Posterior cingulate gyrus (tissue), 11 donors: ENCODE results near the gene CCDC192.
"Not testable (repeated sequence)": the region's sequence is repeated elsewhere in the genome, so short reads cannot be mapped to it uniquely, and the experiment has no call there.

Experiments used
- DNase-seq, 10 donors: peaks; one replicate each; pipeline versions ENCODE4 v3.0.0 to v3.0.0-alpha.2; 2020 to 2021; ENCODE audit warnings: mixed read lengths in 3 of 10
- intact Hi-C: fragments of 100-400 bp; cut with DNase I; formaldehyde crosslinking; loops from one replicate; pipeline ENCODE4 v1.15.1; 2023

Gene CCDC192

GRCh38 chr5:127839072-127839471, 135.9 kb downstream of the CCDC192 start:
- DNase-seq: no peak
- intact Hi-C loops: no loop called here

GRCh38 chr5:127839496-127840197, 136.5 kb downstream of the CCDC192 start:
- no peak for DNase-seq
- intact Hi-C loops: no loop called here

- intact Hi-C loops: no loop called here
These were observed 137.0 kb downstream of the CCDC192 start for GRCh38 chr5:127840198-127840524.

GRCh38 chr5:127840809-127841208, 137.6 kb downstream of the CCDC192 start:
- DNase-seq: no peak
- intact Hi-C loops: no loop called here

More at GRCh38 chr5:127840198-127840524, 137.0 kb downstream of the CCDC192 start:
- DNase-seq: no peak

GRCh38 chr5:127844581-127845021, 141.4 kb downstream of the CCDC192 start:
- peak in 9 of 10 donors; percentile 43 to 93 (median 64) for DNase-seq
- intact Hi-C loops: no loop called here

GRCh38 chr5:127846884-127847283, 143.7 kb downstream of the CCDC192 start:
- intact Hi-C loops: no loop called here
- no peak for DNase-seq

- DNase-seq, intact Hi-C loops: not testable (repeated sequence)
These were observed 144.4 kb downstream of the CCDC192 start for GRCh38 chr5:127847641-127848040.

- intact Hi-C loops: no loop called here
- no peak for DNase-seq
These were observed 144.9 kb downstream of the CCDC192 start for GRCh38 chr5:127848098-127848497.

GRCh38 chr5:127849408-127849807, 146.2 kb downstream of the CCDC192 start:
- intact Hi-C loops: no loop called here
- DNase-seq: no peak

- no peak for DNase-seq
- intact Hi-C loops: no loop called here
These were observed 146.7 kb downstream of the CCDC192 start for GRCh38 chr5:127849891-127850290.

GRCh38 chr5:127851964-127852363, 148.8 kb downstream of the CCDC192 start:
- no peak for DNase-seq
- intact Hi-C loops: no loop called here

GRCh38 chr5:127854520-127854919, 151.3 kb downstream of the CCDC192 start:
- intact Hi-C loops: no loop called here
- DNase-seq: no peak

- intact Hi-C loops: no loop called here
- DNase-seq: no peak
These were observed 153.1 kb downstream of the CCDC192 start for GRCh38 chr5:127856292-127856691.

GRCh38 chr5:127858116-127858784, 155.1 kb downstream of the CCDC192 start:
- no peak for DNase-seq

GRCh38 chr5:127860291-127860690, 157.1 kb downstream of the CCDC192 start:
- intact Hi-C loops: no loop called here
- no peak for DNase-seq

More at GRCh38 chr5:127858116-127858784, 155.1 kb downstream of the CCDC192 start:
- intact Hi-C loops: no loop called here

- intact Hi-C loops: no loop called here
- no peak for DNase-seq
These were observed 160.0 kb downstream of the CCDC192 start for GRCh38 chr5:127863161-127863560.

GRCh38 chr5:127863610-127864395, 160.6 kb downstream of the CCDC192 start:
- DNase-seq: no peak
- intact Hi-C loops: no loop called here

- no peak for DNase-seq
- intact Hi-C loops: no loop called here
These were observed 161.3 kb downstream of the CCDC192 start for GRCh38 chr5:127864511-127864910.

GRCh38 chr5:127865273-127865672, 162.1 kb downstream of the CCDC192 start:
- no peak for DNase-seq
- intact Hi-C loops: no loop called here

- intact Hi-C loops: no loop called here
- DNase-seq: no peak
These were observed 164.0 kb downstream of the CCDC192 start for GRCh38 chr5:127867022-127867783.
